GM18867 (cell line): ENCODE results near the gene BEGAIN.

Experiments
- ATAC-seq: cut with Tn5 transposase; IDR thresholded peaks from one replicate; pipeline ENCODE4 v1.9.1; 2021; ENCODE audit warnings: mild to moderate bottlenecking, moderate library complexity; ENCODE audit not compliant: unreplicated experiment

BEGAIN gene

DNA sequence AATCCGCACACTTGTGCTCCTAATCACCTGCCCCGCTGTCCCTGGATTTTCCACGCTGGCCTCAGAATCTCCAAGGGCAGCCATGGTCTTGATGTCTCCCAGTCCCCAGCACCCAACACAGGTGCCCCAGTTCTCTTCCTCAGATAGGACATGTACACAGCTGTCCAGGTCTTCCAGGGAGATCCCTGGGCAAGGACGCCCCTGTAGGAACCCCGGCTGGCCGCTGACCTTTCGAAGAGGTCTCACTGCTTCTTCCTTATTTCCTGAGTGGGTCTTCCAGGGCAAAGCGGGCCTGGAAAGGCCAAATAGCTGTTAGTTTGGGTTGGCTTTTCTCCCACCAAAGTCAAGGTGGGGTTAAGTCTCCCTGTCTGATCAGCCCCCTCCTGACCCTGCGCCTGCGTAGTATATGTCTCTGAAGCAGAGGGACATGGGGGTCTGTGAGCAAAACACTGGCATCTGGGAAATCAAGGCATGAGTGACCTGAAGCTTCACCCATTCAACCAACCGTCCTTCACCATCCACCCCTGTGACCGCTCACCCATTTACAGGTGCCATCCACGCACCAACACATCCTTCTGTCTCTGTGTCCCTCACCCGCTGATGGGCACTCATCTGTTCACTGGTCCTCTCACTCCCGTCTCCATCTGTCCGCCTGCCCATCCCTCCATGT is 4.6 kb downstream of the BEGAIN start:
- ATAC-seq: no peak

DNA sequence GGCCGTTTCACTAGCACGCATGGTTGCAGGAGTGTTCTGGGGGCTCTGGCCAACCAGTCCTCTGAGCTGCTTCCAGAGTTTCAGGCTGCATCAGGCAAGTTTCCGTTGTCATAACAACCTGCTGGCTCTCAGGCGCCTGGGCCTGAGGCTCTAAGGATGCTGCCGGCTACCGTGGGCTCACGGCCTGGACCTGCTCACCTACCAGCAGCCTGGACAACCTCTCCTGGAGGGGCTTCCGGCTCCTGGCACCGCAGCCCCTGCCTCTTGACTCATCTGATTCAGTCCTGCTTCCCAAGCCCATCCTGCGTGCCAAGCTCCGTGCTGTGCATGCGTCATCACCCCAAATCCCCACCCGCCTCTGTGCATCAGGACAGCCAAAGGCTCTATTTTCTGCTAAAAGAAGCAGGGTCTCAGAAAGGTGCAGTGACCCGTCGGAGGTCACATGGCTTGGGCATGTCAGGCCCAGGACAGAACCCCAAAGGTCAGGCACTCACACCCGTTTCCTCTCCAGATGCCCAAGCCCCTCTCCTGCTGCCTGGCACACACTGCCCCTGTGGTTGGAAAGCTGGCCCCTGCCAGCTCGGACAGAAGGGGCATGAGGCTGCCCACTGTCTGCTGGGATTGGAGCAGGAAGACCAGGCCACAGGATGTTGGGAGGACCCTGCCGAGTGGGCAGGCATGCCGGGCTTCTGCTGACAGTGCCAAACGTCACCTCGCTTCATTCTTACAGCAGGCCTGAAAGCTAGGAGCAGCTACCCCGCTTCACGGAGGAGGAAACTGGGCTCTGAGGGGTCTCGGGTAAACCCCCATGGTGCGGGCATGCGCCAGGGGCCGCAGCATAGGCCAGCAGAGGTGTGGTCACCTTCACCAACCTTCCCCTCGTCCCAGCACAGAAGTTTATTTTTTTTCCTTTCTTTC is 5.7 kb downstream of the BEGAIN start:
- ATAC-seq: no peak

DNA sequence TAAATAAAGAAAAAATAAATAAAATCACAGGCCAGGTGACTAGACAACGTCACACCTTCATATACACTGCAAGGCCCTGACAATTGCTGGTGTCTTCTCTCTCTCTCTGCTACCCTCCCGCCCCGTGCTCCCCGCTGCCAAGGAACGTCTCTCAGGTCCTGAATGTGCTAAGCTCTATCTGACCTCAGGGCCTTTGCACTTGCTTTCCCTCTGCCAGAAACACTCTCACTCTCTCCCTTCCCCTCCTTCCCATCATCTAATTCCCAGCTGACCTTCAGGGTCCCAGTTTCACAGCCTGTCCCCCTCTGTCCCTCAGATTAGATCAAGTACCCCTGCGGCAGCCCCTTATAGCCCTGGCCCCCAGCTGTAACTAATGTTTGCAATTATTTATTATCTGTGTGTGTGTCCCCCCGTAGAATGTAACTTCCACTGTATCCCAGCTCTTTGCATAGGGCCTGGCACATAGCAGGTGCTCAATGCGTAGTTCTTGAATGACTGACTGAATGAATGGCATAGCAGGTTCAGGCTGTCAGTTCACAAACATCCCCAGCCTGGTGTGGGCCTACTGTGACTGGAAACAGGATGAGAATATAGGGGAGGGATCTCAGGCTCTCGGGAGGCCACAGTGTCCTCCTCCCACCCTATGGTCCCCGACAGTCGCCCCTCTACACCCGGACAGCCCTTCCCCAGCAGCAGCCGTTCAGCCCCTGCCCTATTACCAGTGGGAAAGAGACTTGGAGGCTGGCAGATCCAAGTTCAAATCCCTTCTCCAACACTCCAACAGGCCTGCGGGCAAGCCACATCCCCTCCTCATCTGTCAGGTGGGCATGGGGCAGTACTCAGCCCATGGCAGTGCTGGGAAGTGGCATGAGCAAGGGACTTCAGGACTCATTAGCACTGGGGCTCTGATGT is 6.6 kb downstream of the BEGAIN start:
- ATAC-seq: no peak

DNA sequence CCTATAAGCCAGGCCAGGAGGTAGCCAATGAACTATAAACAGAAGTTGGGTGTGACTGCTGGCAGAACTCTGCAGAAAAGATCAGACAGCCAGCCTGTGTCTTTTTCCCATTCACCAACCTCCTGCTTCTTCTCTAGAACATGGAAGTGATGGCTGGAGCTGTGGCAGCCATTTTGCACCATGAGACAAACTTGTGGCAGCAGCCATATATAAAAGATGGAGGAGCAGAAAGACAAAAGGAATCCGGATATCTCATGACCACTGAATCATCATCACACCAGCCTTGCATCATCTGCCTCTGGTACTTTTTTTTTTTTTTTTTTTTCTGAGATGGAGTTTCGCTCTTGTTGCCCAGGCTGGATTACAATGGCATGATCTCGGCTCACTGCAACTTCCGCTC is 8.7 kb downstream of the BEGAIN start:
- no peak for ATAC-seq

DNA sequence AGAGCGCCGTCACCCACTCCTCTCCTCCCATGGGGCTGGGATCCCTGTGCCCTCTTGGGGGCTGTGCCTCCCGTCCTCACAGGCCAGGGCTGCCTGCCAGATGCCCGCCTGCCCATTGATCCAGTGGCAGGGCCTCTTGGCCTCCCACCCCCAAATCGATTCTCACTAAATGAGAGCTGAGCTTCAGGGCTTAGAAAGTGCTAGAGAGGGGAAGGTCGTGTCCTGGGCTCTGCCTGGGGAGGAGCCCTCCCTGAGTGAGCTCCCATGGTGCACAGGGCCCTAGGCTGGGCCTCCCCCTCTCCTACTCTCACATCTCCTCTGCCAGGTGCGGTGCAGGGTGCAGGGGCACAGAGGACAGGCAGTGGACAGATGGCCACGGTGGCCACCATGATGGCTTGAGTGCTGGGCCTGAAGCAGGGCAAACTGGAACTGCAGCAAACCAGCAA is 9.2 kb downstream of the BEGAIN start:
- no peak for ATAC-seq

DNA sequence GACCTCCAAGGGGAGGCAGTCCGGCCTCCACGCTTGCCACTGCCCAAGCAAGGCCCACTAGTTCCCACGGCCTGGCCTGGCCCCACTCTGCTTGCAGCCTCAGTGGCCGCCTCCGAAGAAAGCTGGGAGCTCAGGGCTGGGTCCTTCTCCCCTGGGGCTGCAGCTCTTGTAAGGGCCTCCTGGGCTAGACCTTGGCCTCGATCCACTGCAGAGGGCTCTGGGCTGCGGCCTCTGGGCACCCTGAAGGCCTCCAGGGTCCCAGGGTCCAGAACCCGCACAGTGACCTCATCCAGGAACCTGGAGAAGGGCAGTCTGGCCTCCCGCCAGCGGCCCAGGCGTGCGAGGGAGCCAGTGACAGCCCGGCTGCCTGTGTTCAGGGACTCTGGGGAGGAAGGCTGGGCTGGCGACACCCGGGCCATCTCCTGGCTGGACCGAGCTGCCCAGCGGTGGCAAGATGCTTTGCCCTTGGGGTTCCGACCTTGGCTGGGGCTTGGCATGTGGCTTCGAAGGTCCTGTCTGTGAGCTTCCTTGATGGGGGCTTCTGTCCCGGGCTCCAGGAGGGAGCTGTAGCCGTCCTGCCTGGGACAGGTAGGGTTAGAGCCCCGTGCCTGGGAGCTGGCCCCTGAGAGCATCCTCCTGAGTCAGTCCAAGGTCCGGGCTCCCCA is 9.8 kb downstream of the BEGAIN start:
- ATAC-seq: no peak

DNA sequence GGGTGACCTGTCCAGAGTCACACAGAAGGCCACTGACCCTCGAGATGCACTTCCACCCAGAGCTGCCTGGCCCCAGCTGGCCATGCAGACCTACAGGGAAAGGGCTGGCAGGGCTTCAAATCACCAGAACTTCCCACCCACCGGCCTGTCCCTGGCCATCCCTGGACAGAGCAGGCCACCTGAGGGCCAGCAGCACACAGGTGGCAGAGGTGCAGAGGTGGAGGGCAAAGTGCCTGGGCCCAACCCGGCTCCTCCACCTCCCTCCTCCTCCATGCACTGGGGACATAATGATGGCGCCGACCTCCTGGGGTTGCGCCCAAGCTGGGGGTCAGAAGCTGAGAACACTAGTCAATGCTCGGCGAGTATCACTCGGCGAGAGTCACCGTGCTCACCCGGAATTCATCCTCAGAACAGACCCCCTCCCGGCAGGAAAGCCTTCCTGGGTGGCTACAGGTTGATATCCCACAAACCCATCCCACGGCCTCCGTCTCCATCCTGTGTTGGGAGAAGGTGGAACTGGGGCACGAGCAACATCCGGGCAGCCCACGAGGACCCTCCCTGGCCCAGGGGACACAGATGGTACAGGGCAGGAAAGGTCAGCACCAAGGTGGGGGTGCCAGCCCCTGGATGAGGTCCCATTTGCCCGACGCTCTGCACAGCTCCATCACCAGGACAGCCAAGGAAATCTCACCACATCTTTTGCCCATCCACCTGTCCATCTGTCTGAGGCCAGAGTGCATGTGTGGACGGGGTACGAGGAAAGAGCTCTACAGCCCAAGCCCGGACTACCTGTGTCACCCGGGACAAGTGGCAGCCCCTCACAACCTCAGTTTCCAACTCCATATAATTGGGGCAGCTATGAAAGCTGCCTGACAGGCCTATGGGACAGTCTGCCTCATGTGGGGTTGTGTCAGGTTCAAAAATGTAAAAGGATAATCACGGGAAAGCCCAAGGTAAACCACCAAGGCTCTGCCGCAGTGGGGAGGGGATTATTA is 10.8 kb downstream of the BEGAIN start:
- no peak for ATAC-seq

DNA sequence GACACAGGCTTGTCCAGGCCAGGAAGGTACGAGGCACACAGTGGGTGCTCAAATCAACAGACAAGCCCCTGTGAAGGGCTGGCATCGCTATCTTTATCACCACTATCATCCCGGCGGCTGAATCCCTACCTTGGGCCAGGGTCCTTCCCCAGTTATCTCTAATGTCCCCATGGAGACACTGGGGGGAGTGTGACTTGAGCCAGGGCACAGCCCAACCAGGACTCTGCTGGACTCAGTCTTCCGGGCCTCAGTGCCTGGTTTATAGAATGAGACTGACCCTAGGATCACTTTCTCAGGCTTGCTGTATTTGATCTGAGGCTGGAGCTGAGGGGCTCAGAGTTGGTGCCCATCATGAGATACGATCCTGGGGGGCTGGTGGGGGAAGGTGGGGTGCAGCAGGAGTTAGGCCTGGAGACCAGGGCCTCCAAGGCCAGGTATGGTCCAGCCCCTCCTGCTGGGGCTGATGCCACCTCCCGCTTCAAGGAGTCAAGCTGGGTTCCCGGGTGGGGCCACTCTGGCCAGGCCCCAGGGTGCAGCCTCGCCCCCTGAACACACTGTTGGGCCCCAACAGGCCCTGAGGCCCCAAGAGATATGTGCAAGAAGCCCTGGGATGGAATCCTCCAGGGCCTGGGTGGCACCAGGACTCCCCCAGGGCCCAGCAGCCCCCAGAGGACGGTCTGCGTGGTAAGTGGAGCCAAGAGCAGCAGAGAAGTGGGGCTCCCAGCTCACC is 11.8 kb downstream of the BEGAIN start:
- ATAC-seq: no peak

DNA sequence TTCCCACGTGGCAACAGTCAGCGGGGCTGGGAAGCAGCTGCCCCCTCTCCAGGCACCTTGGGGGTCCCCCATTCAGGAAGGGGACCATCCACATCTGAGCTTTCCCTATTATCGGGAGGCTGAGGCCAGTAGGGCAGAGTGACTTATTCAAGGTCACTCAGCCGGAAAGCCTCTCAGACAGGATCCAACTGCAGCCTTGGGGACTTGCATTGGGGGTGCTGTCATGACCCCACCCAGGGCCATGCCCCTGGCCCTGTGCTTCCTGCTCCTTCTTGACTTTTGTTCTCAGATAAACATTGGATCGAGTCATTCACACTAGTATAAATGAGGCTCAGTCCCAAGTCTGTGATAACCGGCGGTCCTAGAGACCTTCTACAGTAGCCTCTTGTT is 12.6 kb downstream of the BEGAIN start:
- no peak for ATAC-seq

DNA sequence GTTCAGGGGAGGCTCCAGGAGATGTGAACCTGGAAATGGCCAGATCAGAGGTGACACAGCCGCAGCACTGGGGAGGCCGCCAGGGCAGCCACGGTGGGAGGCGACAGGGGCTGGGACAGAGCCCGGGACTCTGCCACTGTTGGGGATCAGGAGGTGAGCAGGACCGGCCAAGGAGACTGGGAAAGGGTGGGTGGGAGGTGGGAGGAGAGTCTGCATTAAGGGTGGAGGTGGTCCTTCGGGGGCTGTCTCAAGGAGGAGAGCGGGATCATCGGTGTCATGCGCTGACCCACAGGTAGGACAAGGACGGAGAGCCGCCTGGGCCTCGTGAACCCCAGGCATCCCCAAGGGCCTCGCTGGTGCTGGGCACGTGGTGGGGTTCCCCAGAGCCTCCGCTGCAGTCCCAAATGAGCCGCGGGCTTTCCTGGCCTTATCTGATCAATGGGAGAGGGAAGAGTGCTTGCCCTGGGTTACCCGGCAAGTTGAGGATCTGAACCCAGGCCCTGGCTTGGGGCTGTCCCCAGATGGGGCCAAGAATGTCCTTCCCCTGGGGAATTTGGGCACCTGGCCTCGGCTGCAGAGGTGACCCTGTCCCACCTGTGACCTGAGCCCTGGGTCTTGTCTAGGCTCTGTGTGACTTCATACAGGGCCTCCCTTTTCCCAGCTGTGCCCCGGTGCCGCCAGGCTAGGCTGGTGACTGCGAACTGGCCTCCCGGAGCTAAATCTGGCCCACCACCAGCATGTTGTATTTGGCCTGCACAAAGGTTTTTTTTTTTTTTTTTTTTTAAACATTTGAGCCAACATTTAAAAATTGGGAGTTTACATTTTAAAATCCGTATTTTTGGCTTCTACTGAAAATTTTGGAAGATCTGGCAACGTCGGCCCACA is 13.2 kb downstream of the BEGAIN start:
- no peak for ATAC-seq

DNA sequence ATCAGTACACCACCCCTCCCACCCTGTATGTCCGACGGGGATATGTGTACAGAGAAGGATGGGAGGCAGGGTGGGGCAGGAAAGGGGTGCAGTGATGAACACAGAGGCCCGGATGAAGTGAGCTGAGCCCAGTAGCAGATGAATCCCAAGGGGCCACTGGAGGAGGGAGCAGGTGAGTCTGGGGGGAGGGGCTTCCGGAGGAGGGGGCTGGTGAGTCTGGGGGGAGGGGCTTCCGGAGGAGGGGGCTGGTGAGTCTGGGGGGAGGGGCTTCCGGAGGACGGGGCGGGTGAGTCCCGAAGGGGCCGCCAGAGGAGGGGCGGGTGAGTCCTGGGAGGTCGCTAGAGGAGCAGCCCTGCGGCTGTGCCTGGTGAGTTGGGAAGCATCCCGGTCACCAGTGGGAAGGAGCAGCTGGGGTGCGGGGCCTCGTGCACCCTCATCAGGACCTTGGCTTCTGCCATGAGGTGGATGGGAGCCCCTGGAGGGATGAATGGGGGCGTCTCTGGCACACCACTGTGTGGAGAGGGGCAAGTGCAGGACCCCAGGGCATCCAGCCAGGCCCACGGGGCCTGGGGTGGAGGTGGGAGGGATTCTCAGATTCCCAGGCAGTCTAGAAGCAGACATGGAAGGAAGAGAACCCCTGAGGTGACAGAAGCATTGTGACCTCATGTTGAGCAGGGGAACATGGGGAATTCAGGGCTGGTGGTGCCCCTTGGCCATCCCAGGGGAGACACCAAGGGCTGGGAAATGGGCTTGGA is 14.0 kb downstream of the BEGAIN start:
- no peak for ATAC-seq

DNA sequence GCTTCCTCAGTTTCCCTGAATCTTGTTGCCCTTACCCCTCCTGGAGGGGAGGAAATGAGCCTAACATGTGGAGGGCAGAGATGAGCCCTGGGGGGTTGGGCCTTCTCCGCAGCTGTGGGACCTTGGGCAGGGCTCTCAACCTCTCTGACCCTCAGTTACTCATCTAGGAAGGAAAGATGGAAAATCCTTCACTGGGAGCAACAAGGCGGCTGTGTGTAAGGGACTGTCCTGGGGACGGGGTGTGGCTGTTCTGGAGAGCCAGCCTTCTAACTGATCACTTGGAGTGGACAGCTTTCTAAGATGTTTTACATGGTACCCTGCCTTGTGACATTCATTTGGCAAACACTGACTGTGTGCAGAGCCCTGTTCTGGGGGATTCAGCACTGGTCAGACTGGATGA is 14.7 kb downstream of the BEGAIN start:
- ATAC-seq: no peak

DNA sequence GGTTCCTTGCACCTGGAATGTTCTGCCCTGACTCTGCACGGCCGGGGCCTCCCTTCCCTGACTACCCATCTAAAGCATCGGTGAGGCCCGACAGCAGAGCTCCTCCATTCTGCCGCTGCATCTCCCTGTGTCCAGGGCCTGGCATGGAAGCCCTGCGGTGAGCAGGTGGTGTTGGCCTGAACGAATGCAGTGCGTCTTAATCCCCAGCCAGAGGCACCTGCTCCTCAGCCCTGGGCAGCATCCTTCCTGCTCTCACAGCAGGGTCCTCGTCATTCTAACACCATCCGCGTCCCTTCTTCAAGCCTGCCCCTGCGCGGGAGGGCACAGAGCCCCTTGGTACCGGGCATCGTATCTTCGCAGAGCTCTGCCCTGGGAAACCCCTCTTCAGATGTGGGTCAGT is 15.4 kb downstream of the BEGAIN start:
- no peak for ATAC-seq

DNA sequence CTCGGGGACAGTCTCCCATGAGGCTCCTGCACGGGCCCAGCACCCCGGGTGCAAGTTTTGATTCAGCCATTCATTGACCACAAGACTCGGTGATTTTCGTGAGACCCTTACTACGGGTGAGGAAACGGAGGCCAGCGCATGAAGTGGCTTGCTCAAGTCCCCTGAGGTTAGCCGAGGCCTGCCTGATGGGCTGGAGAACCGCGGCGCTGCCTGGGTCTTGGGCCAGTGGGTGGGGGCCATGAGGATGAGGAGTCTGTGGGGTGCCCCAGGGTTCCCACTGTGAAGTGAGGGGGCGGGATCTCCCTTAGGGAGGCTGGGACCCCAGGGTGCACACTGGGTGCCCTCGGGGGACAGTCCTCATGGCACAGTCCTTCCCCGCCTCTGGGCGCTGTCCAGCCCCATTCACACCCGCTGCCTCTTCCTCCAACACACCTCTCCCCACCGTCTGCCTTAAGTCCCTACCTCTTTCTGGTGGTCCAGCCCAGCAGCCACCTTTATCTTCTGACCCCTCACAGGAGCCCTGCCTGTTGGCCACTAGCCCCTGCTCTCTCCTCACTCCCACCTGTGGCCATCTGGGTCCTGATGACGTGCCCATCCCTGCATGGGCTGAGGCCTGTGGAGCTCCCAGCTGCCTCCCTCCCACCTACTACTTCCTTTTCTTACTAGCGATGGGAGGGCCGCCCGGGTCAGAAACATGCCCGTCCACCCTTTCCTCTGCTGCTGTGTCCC is 16.3 kb downstream of the BEGAIN start:
- ATAC-seq: no peak

DNA sequence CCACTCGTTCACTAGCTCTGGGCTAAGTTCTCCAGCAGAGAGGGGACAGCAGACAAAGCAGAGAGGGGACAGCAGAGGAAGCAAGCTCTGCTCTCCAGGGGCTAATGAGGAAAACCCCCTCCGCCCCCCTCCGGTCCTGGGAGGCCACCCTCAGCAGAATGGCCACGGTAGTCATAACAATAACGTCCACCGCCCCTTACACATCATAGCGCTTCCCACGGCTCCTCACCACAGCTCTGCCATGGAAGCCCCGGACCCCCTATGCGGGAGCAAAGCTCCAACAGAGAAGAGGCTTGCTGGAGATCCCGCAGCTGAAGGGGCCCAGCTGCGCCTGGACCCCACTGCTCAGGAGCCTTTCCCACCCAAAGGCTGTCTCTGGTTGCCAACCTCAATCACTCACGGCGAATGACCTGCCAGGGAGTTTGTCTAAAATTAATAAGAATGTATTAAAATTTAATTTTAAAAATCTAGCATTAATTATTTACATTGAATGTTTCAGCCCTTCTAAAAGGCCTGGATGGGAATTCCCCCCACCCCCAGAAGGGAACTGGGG is 17.4 kb downstream of the BEGAIN start:
- no peak for ATAC-seq
